HCT116 (cell line): Measurements from ENCODE around the gene PELO. TPM values are rescaled to one million over a fixed set of nuclear protein-coding genes. Genes with fewer than 3 reads are reported as not detected.

Experiments
- ATAC-seq: fragments of 200-7000 bp; cut with Tn5 transposase; 2 replicates; pipeline ENCODE4 v1.9.1; 2020; ENCODE audit warnings: mild to moderate bottlenecking, moderate library complexity
- BruUV-seq: library from RNA; stranded (reverse); fragments of 400-500 nt; replicated peaks from 2 replicates; lab custom pipeline; 2021; lab: Mats Ljungman, UMichigan
- CTCF ChIA-PET: fragments of 300-600 bp; sonication (Branson Sonifier 250); formaldehyde crosslinking; loops from one replicate; lab custom pipeline; 2021; ENCODE audit warnings: antibody characterized with exemption; lab: Charles Lee
- POLR2A ChIA-PET: fragments of 300-600, 350-600 bp; sonication (Branson Sonifier 250); formaldehyde crosslinking; loops from one replicate; lab custom pipeline; 2021; ENCODE audit warnings: antibody characterized with exemption; lab: Charles Lee
- RAD21 ChIA-PET, 2 experiments: fragments of 300-600 bp; sonication (Branson Sonifier 250); formaldehyde crosslinking; loops; one replicate each; lab custom pipeline; 2023; ENCODE audit warnings: low total read pairs in 2 of 2; ENCODE audit not compliant: uncharacterized antibody in 2 of 2, unreplicated experiment in 2 of 2, low non-redundant PET in 1 of 2; lab: Charles Lee
- DNase-seq: peaks from one replicate; pipeline ENCODE4 v3.0.0-alpha.2; 2010; ENCODE audit warnings: low read depth, low spot score
- H2AFZ ChIP-seq: fragments of 200-600 bp; shearing (Covaris generic), sonication (generic); 2 replicates; pipeline ENCODE4 v1.6.1; 2017; ENCODE audit warnings: low read depth, mixed run types, mixed read lengths, antibody characterized with exemption, low read length; ENCODE audit not compliant: poor library complexity, severe bottlenecking
- H3K27ac ChIP-seq: 2 replicates; pipeline ENCODE4 v1.5.1; 2012; ENCODE audit warnings: low read depth, low read length
- H3K27me3 ChIP-seq: fragments of 200-600 bp; sonication (generic); 2 replicates; pipeline ENCODE4 v1.6.1; 2016; ENCODE audit warnings: mixed run types, low read length, mixed read lengths; ENCODE audit not compliant: insufficient read depth
- H3K36me3 ChIP-seq, 2 experiments: fragments of 200-500 bp in 1 of 2; fragments of 200-600 bp in 1 of 2; sonication (Bioruptor generic) in 1 of 2; sonication (generic) in 1 of 2; 2 replicates each; pipeline versions ENCODE4 v1.5.1 to v1.6.1; 2014 to 2016; ENCODE audit warnings: low read length in 2 of 2, inconsistent platforms in 1 of 2, mixed read lengths in 1 of 2, mixed run types in 1 of 2; ENCODE audit not compliant: insufficient read depth in 2 of 2, control insufficient read depth in 1 of 2
- H3K4me1 ChIP-seq, 2 experiments: fragments of 200-600 bp in 1 of 2; sonication (generic) in 1 of 2; 2 replicates each; pipeline versions ENCODE4 v1.5.1 to v1.6.1; 2012 to 2017; ENCODE audit warnings: low read length in 2 of 2, inconsistent platforms in 1 of 2, mild to moderate bottlenecking in 1 of 2, mixed read lengths in 1 of 2, mixed run types in 1 of 2, moderate library complexity in 1 of 2; ENCODE audit not compliant: insufficient read depth in 2 of 2, control insufficient read depth in 1 of 2
- H3K4me2 ChIP-seq: fragments of 200-600 bp; sonication (generic); 2 replicates; pipeline ENCODE4 v1.6.1; 2017; ENCODE audit warnings: mixed run types, low read length, mixed read lengths
- H3K4me3 ChIP-seq, 2 experiments: fragments of 200-600 bp in 1 of 2; sonication (generic) in 1 of 2; replicated peaks in 1 of 2; 2 replicates each; pipeline ENCODE4 v1.5.1; 2011 to 2016; ENCODE audit warnings: low read length in 2 of 2, control low read depth in 1 of 2, low read depth in 1 of 2, mild to moderate bottlenecking in 1 of 2, mixed read lengths in 1 of 2, mixed run types in 1 of 2
- H3K79me2 ChIP-seq: fragments of 200-600 bp; sonication (generic); 2 replicates; pipeline ENCODE4 v1.6.1; 2017; ENCODE audit warnings: mild to moderate bottlenecking, mixed run types, low read length, moderate library complexity, mixed read lengths; ENCODE audit not compliant: insufficient read depth
- H3K9ac ChIP-seq: fragments of 200-600 bp; sonication (generic); 2 replicates; pipeline ENCODE4 v1.6.1; 2016; ENCODE audit warnings: low read length, mixed read lengths
- H3K9me2 ChIP-seq: fragments of 200-600 bp; sonication (generic), shearing (Covaris generic); 2 replicates; pipeline ENCODE4 v1.6.1; 2017; ENCODE audit warnings: mixed run types, mild to moderate bottlenecking, moderate library complexity; ENCODE audit not compliant: insufficient read depth
- H3K9me3 ChIP-seq, 2 experiments: fragments of 200-500 bp in 1 of 2; fragments of 200-600 bp in 1 of 2; sonication (Bioruptor generic) in 1 of 2; sonication (generic) in 1 of 2; 2 replicates each; pipeline ENCODE4 v1.6.1; 2014 to 2017; ENCODE audit warnings: low read length in 2 of 2, mixed read lengths in 2 of 2, inconsistent platforms in 1 of 2, low read depth in 1 of 2, mild to moderate bottlenecking in 1 of 2, mixed run types in 1 of 2, moderate library complexity in 1 of 2; ENCODE audit not compliant: control insufficient read depth in 1 of 2, insufficient read depth in 1 of 2
- H4K20me1 ChIP-seq: fragments of 200-600 bp; sonication (generic), shearing (Covaris generic); 2 replicates; pipeline ENCODE4 v1.6.1; 2017; ENCODE audit warnings: mixed run types, mild to moderate bottlenecking, moderate library complexity; ENCODE audit not compliant: insufficient read depth
- CBX3 ChIP-seq: IDR thresholded peaks from 2 replicates; pipeline ENCODE4 v1.6.1; 2012; ENCODE audit warnings: low read depth
- CTCF ChIP-seq, 3 experiments: fragments of 200-600 bp in 1 of 3; sonication (generic) in 1 of 3; IDR thresholded peaks in 2 of 3; conservative IDR thresholded peaks in 1 of 3; 2 replicates each; pipeline ENCODE4 v1.5.1; 2012 to 2017; ENCODE audit warnings: low read depth in 2 of 3, low read length in 2 of 3, antibody characterized with exemption in 1 of 3, borderline replicate concordance in 1 of 3, control low read depth in 1 of 3, mild to moderate bottlenecking in 1 of 3, mixed read lengths in 1 of 3, mixed run types in 1 of 3, moderate library complexity in 1 of 3; ENCODE audit not compliant: insufficient read depth in 1 of 3
- JUND ChIP-seq: IDR thresholded peaks from 2 replicates; pipeline ENCODE4 v1.6.1; 2012
- MAX ChIP-seq: IDR thresholded peaks from 2 replicates; pipeline ENCODE4 v1.6.1; 2012
- POLR2AphosphoS5 ChIP-seq: IDR thresholded peaks from 2 replicates; pipeline ENCODE4 v1.6.1; 2011; ENCODE audit warnings: mild to moderate bottlenecking, low read depth, low read length, moderate library complexity
- REST ChIP-seq: IDR thresholded peaks from 2 replicates; pipeline ENCODE4 v1.6.1; 2012; ENCODE audit warnings: low read depth
- intact Hi-C: fragments of 100-400 bp; cut with micrococcal nuclease; formaldehyde crosslinking; loops from 2 replicates; pipeline ENCODE4 v1.10.0; 2022
- total RNA-seq: library from RNA; stranded (reverse); gene quantifications from one replicate; pipeline ENCODE4 v1.2.1, GENCODE V29; 2021; ENCODE audit not compliant: unreplicated experiment

PELO gene
- total RNA-seq, 1 experiment from 2014 or later: 16.5 TPM

- ChIA-PET RAD21 (no interaction called here), CTCF (no interaction called here), POLR2A (no interaction called here)
- Histone ChIP-seq H3K9ac (no peak overlapping the region), H3K9me2 (no peaks in the 10 kb centered on the region), H2AFZ (no peak overlapping the region), H3K36me3 (no peaks in the 10 kb centered on the region), H3K4me2 (no peak overlapping the region), H3K27ac (no peak overlapping the region), H3K79me2 (no peaks in the 10 kb centered on the region), H3K27me3 (0 out of 2 replicates have a peak, but pooled peaks cover 4% of the 10 kb centered on the region), H4K20me1 (no peaks in the 10 kb centered on the region), H3K4me3 (no peak overlapping the region), H3K9me3 (no peaks in the 10 kb centered on the region), H3K4me1 (peaks cover 0 to 4% of the 10 kb centered on the region in 2 experiments; a peak in 1 of 4 replicates)
- BruUV-seq: no TSS peak
- TF ChIP-seq CTCF (IDR thresholded peaks at IDR 0.05 in 2 of 3, conservative IDR thresholded peaks at IDR 0.05 in 1 of 3; ENCODE audit: borderline replicate concordance in 1 of 3, insufficient read depth in 1 of 3, low read depth in 2 of 3, low read length in 2 of 3): no peak
- TF ChIP-seq CBX3: no peak
- DNase-seq (no peak), ATAC-seq (no peak)
- intact Hi-C loops: no loop called here
These were observed 41.2 kb upstream of the PELO start for GRCh38 chr5:52746539-52746938.

GRCh38 chr5:52748590-52748989 is 39.1 kb upstream of the PELO start:
- POLR2A ChIA-PET: no interaction called here
- Histone ChIP-seq H3K79me2 (no peaks in the 10 kb centered on the region), H3K27me3 (0 out of 2 replicates have a peak, but pooled peaks cover 4% of the 10 kb centered on the region), H2AFZ (no peak overlapping the region), H3K4me3 (no peak overlapping the region), H3K4me2 (no peak overlapping the region), H3K27ac (no peak overlapping the region), H3K9ac (no peak overlapping the region), H4K20me1 (no peaks in the 10 kb centered on the region), H3K4me1 (peaks cover 0 to 4% of the 10 kb centered on the region in 2 experiments; a peak in 1 of 4 replicates), H3K9me3 (no peaks in the 10 kb centered on the region), H3K9me2 (no peaks in the 10 kb centered on the region), H3K36me3 (no peaks in the 10 kb centered on the region)
- TF ChIP-seq POLR2AphosphoS5: no peak
- TF ChIP-seq JUND: no peak
- no peak for TF ChIP-seq REST
- no peak for TF ChIP-seq MAX
- intact Hi-C loops: no loop called here
- CTCF ChIA-PET: no interaction called here
- ATAC-seq (no peak), DNase-seq (no peak)
- RAD21 ChIA-PET: no interaction called here
- BruUV-seq: no TSS peak
